Thoracic aorta (tissue), 2 donors: ENCODE data around the gene ZEB1. TPM values are rescaled to one million over a fixed set of nuclear protein-coding genes. Genes with fewer than 3 reads are reported as not detected.

Source experiments
- ATAC-seq: fragments of 150-250 bp; one replicate; pipeline ENCODE4 v1.8.0; 2017; ENCODE audit warnings: low read depth; ENCODE audit not compliant: insufficient number of reproducible peaks, low FRiP score
- DNase-seq: peaks from one replicate; pipeline ENCODE4 v3.0.0-alpha.2; 2020; ENCODE audit warnings: low spot score
- H3K27ac ChIP-seq, 2 donors: fragments of 200-600 bp; sonication (generic); 1 replicate in 1 of 2; 2 replicates in 1 of 2; pipeline ENCODE4 v1.5.1; 2016; ENCODE audit warnings: mild to moderate bottlenecking in 2 of 2, moderate library complexity in 2 of 2
- H3K27me3 ChIP-seq: fragments of 200-600 bp; sonication (generic); replicated peaks from 2 replicates; pipeline ENCODE4 v1.6.0; 2016; ENCODE audit warnings: mild to moderate bottlenecking; ENCODE audit not compliant: insufficient read depth
- H3K36me3 ChIP-seq: fragments of 200-600 bp; sonication (generic); one replicate; pipeline ENCODE4 v1.5.1; 2016
- H3K4me1 ChIP-seq, 2 donors: fragments of 200-600 bp; sonication (generic); 1 replicate in 1 of 2; 2 replicates in 1 of 2; pipeline versions ENCODE4 v1.5.1 to v1.6.0; 2016; ENCODE audit warnings: low read depth in 2 of 2, mild to moderate bottlenecking in 1 of 2; ENCODE audit not compliant: control insufficient read depth in 1 of 2
- H3K4me3 ChIP-seq: fragments of 200-600 bp; sonication (generic); 2 replicates; pipeline ENCODE4 v1.5.1; 2016; ENCODE audit warnings: mild to moderate bottlenecking
- H3K9me3 ChIP-seq: fragments of 200-600 bp; sonication (generic); 2 replicates; pipeline ENCODE4 v1.5.1; 2016
- CTCF ChIP-seq: fragments of 200-600 bp; sonication (generic); IDR thresholded peaks from one replicate; pipeline ENCODE4 v1.5.1; 2019; ENCODE audit warnings: antibody characterized with exemption
- total RNA-seq, 2 donors: library from RNA; depleted of rRNA; stranded (reverse); fragments of >200 nt; gene quantifications; one replicate each; pipeline versions ENCODE4 v1.1.0 to v1.2.3, GENCODE V29; 2016

Gene ZEB1
- 100 to 1,000 TPM; 101 to 179 TPM for total RNA-seq

GRCh38 chr10:31318854-31319601 is at the start of gene ZEB1:
TSS of gene ZEB1 (plus strand) at chr10:31319216. CDS start at chr10:31319235, 19 bp downstream.
- Histone ChIP-seq H3K4me1 (peaks cover 12 to 31% of the 10 kb centered on the region in 2 donors), H3K4me3 (peak within 1 kb of the TSS; percentile 94), H3K27ac (peak within 1 kb of the TSS; percentile 95 to 98), H3K9me3 (no peaks in the 10 kb centered on the region), H3K36me3 (no peaks in the 10 kb centered on the region), H3K27me3 (no peaks in the 10 kb centered on the region)
- DNase-seq (peak; percentile 88), ATAC-seq (peak; percentile 27)
- peak; percentile 62 for TF ChIP-seq CTCF

- no peak for DNase-seq
- H3K27me3 ChIP-seq: no peaks in the 10 kb centered on the region
- no peaks in the 10 kb centered on the region for H3K36me3 ChIP-seq
- H3K4me3 ChIP-seq: peak overlapping the region; percentile 13
- H3K27ac ChIP-seq: peak overlapping the region; percentile 53 to 64
- peaks cover 12 to 40% of the 10 kb centered on the region in 2 donors for H3K4me1 ChIP-seq
- TF ChIP-seq CTCF: no peak
- no peaks in the 10 kb centered on the region for H3K9me3 ChIP-seq
- no peak for ATAC-seq
Measured at GRCh38 chr10:31270954-31271353, 48.1 kb upstream of the ZEB1 start.

- H3K27me3 ChIP-seq: no peaks in the 10 kb centered on the region
- H3K36me3 ChIP-seq: no peaks in the 10 kb centered on the region
- peak overlapping the region in 1 of 2 donors; percentile 53 for H3K27ac ChIP-seq
- no peak overlapping the region for H3K4me3 ChIP-seq
- no peak for TF ChIP-seq CTCF
- ATAC-seq: no peak
- no peak for DNase-seq
- no peaks in the 10 kb centered on the region for H3K9me3 ChIP-seq
- H3K4me1 ChIP-seq: peaks cover 12 to 40% of the 10 kb centered on the region in 2 donors
Measured at GRCh38 chr10:31272841-31273240, 46.2 kb upstream of the ZEB1 start.

GRCh38 chr10:31273789-31274188 is 45.2 kb upstream of the ZEB1 start:
- no peak for DNase-seq
- no peaks in the 10 kb centered on the region for H3K36me3 ChIP-seq
- H3K9me3 ChIP-seq: no peaks in the 10 kb centered on the region
- no peak for ATAC-seq
- no peak overlapping the region for H3K4me3 ChIP-seq
- peaks cover 8 to 32% of the 10 kb centered on the region in 2 donors for H3K4me1 ChIP-seq
- H3K27me3 ChIP-seq: no peaks in the 10 kb centered on the region
- H3K27ac ChIP-seq: no peak overlapping the region
- no peak for TF ChIP-seq CTCF

- no peak overlapping the region for H3K27ac ChIP-seq
- H3K4me1 ChIP-seq: peaks cover 8 to 27% of the 10 kb centered on the region in 2 donors
- no peaks in the 10 kb centered on the region for H3K27me3 ChIP-seq
- H3K4me3 ChIP-seq: no peak overlapping the region
- TF ChIP-seq CTCF: no peak
- ATAC-seq (no peak), DNase-seq (no peak)
- no peaks in the 10 kb centered on the region for H3K36me3 ChIP-seq
- no peaks in the 10 kb centered on the region for H3K9me3 ChIP-seq
Measured at GRCh38 chr10:31274310-31274709, 44.7 kb upstream of the ZEB1 start.
